ENCODE results near the gene NR2E3. TPM values are rescaled to one million over a fixed set of nuclear protein-coding genes. Genes with fewer than 3 reads are reported as not detected.

The NR2E3 gene
- total and polyA plus RNA-seq, 9 of the 15 experiments (the other 6 are each of a cell fraction or from before 2014, with no cell fraction given): not detected

- TF ChIP-seq ZNF318 (IDR thresholded peaks at IDR 0.05; ENCODE audit: borderline replicate concordance in 1 of 2, low read depth in 1 of 2) (no peak), ARID2 (IDR thresholded peaks at IDR 0.05) (no peak), NFE2 (IDR thresholded peaks at IDR 0.05; ENCODE audit: low read depth) (no peak), NFXL1 (CRISPR knock-in tag; IDR thresholded peaks at IDR 0.05) (no peak), SRF (CRISPR knock-in tag; IDR thresholded peaks at IDR 0.05) (no peak)
Measured at GRCh38 chr15:71804226-71804625, 6.1 kb upstream of the NR2E3 start (continued).

All from K562 (cell line).